GM18499 (cell line): ENCODE data around the gene MICAL3.

Source experiments
- ATAC-seq: cut with Tn5 transposase; IDR thresholded peaks from one replicate; pipeline ENCODE4 v1.9.1; 2021; ENCODE audit warnings: moderate number of reproducible peaks; ENCODE audit not compliant: insufficient read depth, unreplicated experiment

Gene MICAL3

DNA sequence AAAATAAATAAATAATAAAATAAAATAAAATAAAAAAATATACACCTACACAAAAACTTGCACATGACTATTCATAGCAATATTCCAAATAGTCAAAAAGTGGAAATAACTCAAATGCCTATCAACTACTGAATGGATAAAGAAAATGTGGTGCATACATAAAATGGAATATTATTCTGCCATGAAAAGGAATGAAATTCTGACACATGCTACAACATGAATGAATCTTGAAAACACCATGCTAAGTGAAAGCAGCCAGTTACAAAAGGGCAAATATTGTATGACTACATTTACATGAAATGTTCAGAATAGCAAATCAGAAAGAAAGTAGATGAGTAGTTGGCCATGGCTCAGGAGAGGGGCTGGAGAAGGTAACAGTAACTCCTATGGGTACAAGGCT lies 46.3 kb downstream of the MICAL3 start:
- no peak for ATAC-seq

GRCh38 chr22:17977371-17977770 lies 47.0 kb downstream of the MICAL3 start:
- ATAC-seq, result no peak

GRCh38 chr22:17976121-17976520 lies 48.2 kb downstream of the MICAL3 start:
- ATAC-seq, result no peak

GRCh38 chr22:17974703-17975372 lies 49.5 kb downstream of the MICAL3 start:
- no peak for ATAC-seq

GRCh38 chr22:17974087-17974486 lies 50.3 kb downstream of the MICAL3 start:
- no peak for ATAC-seq

GRCh38 chr22:17973217-17973616 lies 51.1 kb downstream of the MICAL3 start:
- no peak for ATAC-seq

DNA sequence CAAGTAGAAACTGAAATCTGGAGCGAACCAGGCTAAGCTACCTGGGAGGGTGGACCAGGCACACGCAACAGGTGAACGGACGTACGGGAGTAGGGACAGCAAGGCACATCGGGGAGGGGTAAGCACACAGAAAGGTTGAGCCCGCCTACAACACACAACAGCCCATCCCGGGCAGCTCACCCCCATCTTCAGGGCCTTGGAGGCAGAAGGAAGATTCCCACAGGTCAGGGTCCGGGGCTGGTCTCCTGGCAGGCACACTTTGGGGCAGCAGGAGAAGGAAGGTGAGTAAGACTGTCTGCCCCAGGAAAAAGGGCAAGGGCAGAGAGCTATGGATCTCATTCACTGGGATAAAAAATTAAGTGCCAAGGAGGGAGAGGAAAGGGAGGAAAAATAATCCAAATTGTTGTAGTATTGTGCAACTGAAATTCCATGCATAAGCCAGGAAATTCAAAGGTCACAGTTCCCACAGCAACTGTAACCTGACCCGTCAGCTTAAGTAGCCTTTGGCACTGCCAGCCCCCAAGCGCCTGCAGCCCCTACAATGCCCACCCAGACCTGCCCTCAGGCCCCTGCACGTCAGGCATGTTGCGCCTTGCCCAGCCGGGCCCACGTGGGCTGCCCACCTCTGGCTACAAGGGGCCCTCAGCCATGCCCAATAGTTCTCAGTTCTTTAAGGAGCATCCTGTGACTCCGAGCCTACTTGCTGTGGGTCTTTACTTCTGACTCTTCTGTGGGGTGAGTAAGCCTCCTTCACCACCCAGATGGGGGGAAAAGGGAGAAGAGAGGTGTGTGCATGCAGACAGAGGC lies 51.8 kb downstream of the MICAL3 start:
- no peak for ATAC-seq

- ATAC-seq, result no peak
Measured at GRCh38 chr22:17971711-17972110, 52.6 kb downstream of the MICAL3 start.

DNA sequence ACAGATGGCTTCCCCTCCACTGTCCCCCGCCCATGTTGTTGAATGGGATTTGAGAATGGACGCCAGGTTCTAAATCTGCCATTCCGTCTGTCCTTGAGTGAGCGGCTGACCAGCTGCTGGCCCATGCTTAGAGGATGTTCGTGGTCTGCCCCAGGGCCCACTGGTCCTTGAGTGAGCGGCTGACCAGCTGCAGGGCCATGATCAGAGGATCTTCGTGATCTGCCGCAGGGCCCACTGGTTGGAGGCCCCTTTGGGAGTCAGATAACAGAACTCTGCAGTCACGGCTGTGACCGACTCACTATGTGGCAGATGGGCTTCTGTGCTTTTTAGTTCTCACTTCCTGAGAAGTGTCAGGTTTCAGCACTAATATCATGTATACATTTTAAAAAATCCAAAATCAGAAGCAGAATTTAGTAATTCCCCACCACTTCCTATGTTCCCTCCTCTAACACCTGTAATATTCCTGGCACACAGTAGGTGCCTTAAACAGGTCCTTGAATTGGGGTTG lies 54.1 kb downstream of the MICAL3 start:
- no peak for ATAC-seq

- ATAC-seq, result no peak
Measured at GRCh38 chr22:17969701-17970113, 54.7 kb downstream of the MICAL3 start.

- no peak for ATAC-seq
Measured at GRCh38 chr22:17968126-17968525, 56.2 kb downstream of the MICAL3 start.

DNA sequence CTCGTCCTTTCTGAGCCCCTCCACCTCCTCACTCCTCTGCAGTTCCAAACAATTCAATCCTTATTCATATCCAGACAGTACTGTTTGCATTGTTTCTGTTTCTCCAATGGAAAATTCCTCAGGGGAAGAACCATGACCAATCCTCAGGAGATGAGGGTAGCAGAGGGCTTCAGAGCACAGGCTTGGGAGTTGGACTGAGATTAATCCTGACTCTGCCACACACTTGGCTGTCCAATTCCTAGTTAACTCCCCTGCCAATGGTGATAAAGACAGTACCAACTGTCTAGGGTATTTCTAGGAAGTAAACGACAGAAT lies 58.0 kb downstream of the MICAL3 start:
- no peak for ATAC-seq

GRCh38 chr22:17965538-17966402 lies 58.6 kb downstream of the MICAL3 start:
- no peak for ATAC-seq

GRCh38 chr22:17964643-17965042 lies 59.7 kb downstream of the MICAL3 start:
- peak; percentile 52 for ATAC-seq

- no peak for ATAC-seq
Measured at GRCh38 chr22:17964156-17964555, 60.2 kb downstream of the MICAL3 start.

GRCh38 chr22:17963015-17963414 lies 61.3 kb downstream of the MICAL3 start:
- ATAC-seq, result no peak

DNA sequence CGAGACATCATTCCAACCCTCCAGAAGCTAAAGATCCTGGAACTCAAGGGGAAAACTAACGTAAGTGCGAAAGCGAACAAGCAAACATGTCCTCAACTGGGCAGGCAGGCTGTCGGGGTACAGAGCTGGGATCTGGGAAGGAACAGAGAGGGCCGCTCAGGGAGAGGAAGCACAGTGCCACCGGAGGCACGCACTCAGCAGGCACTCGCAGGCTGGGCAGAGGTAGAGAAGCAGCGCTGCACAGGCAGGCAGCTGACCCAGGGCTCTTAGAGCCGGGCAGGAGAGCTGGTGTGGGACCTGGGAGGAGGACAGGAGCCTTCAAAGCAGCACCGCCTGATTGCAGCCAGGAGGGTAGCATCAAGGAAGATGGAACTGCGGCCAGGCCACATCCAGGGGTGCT lies 62.2 kb downstream of the MICAL3 start:
- ATAC-seq, result no peak

- no peak for ATAC-seq
Measured at GRCh38 chr22:17961446-17961729, 63.0 kb downstream of the MICAL3 start.

DNA sequence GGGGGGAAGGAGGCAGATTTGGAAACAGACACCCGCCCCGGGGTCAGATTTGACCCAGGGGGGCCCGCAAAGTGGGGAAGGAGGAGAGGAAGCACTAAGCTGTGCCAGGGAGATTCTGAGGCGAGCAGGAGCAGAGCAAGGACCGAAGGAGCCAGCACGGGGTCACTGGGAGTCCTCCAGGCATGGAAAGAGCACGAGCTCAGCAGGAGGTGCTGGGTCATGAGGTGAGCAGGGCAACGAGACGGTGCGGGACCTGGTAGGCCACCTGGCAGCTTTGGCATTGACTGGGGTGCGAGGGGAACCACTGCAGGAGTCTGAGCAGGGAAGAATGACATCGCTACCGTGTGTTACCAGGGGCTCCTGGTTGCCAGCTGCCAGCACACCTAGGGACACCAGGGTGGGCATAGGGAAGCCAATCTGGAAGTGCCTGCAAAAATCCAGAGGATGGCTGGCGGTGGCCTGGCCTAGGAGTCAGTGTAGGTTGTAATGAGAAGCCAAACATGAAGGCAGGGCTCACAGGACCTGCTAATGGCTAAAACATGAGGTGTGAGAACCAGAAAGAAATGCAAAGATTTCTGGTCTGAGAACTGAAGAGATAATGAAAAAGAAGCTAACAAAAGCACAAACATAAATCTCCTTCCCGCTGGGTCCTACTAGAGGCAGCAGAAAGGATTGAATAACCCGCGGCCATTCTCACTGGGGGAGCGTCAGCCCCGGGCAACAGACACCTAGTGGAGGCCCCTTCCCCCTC lies 63.5 kb downstream of the MICAL3 start:
- no peak for ATAC-seq

GRCh38 chr22:17960011-17960410 lies 64.3 kb downstream of the MICAL3 start:
- no peak for ATAC-seq
